ENCODE data around the gene PTPN22.
"Not testable (repeated sequence)": the region's sequence is repeated elsewhere in the genome, so short reads cannot be mapped to it uniquely, and the experiment has no call there.

PTPN22 gene

DNA sequence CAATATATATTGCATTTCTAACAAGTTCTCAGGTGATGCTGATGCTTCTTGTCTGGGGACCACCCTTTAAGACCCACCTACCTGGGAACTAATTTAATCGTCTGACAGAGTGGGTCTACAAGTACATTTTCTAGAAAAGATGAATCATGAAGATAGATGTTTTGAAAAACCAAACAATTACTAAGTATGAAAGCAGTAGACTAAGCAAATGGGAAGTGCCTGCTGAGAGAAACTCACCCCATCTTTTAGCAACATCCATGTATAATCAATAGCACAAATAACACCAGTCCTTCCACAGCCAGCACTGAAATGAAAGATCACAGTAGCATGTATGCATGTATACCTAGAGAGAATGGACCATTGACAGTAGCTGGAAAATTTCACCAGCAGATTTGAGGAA, 17.3 kb downstream of the PTPN22 start:
- Histone ChIP-seq H3K4me3 (ENCODE audit: low read depth in 1 of 2, low read length in 2 of 2) (no peak overlapping the region), H3K9ac (ENCODE audit: low read depth, low read length) (no peak overlapping the region), H3K79me2 (ENCODE audit: insufficient read depth, low read length) (no peaks in the 10 kb centered on the region), H3K27ac (ENCODE audit: low read length) (no peak overlapping the region), H3K27me3 (ENCODE audit: insufficient read depth, low read length, poor library complexity) (no peaks in the 10 kb centered on the region), H3K4me2 (ENCODE audit: insufficient read depth, low read length) (no peak overlapping the region), H3K4me1 (ENCODE audit: insufficient read depth, low read length) (peaks cover 5% of the 10 kb centered on the region; the same call in 1 of the 2 replicates), H3K9me3 (ENCODE audit: insufficient read depth, low read length, severe bottlenecking) (no peaks in the 10 kb centered on the region), H4K20me1 (ENCODE audit: insufficient read depth, low read length) (no peaks in the 10 kb centered on the region), H3K36me3 (ENCODE audit: insufficient read depth, low read length) (peaks cover 49% of the 10 kb centered on the region), H2AFZ (ENCODE audit: low read depth, low read length) (no peak overlapping the region)
- ATAC-seq (ENCODE audit: insufficient read depth, low read depth): no peak
- DNase-seq: no peak
- no peak for TF ChIP-seq EZH2 (IDR thresholded peaks at IDR 0.05; ENCODE audit: borderline replicate concordance, low read depth, low read length, severe bottlenecking)
- TF ChIP-seq, protein P1, sequence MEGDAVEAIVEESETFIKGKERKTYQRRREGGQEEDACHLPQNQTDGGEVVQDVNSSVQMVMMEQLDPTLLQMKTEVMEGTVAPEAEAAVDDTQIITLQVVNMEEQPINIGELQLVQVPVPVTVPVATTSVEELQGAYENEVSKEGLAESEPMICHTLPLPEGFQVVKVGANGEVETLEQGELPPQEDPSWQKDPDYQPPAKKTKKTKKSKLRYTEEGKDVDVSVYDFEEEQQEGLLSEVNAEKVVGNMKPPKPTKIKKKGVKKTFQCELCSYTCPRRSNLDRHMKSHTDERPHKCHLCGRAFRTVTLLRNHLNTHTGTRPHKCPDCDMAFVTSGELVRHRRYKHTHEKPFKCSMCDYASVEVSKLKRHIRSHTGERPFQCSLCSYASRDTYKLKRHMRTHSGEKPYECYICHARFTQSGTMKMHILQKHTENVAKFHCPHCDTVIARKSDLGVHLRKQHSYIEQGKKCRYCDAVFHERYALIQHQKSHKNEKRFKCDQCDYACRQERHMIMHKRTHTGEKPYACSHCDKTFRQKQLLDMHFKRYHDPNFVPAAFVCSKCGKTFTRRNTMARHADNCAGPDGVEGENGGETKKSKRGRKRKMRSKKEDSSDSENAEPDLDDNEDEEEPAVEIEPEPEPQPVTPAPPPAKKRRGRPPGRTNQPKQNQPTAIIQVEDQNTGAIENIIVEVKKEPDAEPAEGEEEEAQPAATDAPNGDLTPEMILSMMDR (IDR thresholded peaks at IDR 0.05; ENCODE audit: borderline replicate concordance, extremely low read depth, low read length, poor library complexity, severe bottlenecking): no peak

DNA sequence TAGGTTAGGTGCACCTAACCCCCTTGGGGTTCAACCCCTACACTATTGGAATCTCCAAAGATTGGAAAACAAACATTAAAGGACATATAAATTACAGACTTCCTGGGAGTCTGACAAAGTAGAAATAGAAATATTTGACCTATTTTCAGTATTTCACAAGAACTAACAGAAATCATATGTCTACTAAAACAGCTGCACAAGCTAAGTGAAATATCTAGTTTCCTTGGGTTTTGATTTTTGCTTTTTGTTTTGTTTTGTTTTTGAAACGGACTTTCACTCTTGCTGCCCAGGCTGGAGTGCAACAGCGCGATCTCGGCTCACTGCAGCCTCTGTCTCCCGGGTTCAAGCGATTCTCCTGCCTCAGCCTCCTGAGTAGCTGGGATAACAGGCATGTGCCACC, 18.8 kb downstream of the PTPN22 start:
- not testable (repeated sequence) for H3K9ac ChIP-seq (ENCODE audit: low read depth, low read length); H3K9me3 ChIP-seq (ENCODE audit: insufficient read depth, low read length, severe bottlenecking); H2AFZ ChIP-seq (ENCODE audit: low read depth, low read length); H3K4me1 ChIP-seq (ENCODE audit: insufficient read depth, low read length); H3K4me2 ChIP-seq (ENCODE audit: insufficient read depth, low read length); H4K20me1 ChIP-seq (ENCODE audit: insufficient read depth, low read length); H3K79me2 ChIP-seq (ENCODE audit: insufficient read depth, low read length); ATAC-seq (ENCODE audit: insufficient read depth, low read depth); H3K27me3 ChIP-seq (ENCODE audit: insufficient read depth, low read length, poor library complexity); H3K4me3 ChIP-seq (ENCODE audit: low read depth in 1 of 2, low read length in 2 of 2); DNase-seq; H3K27ac ChIP-seq (ENCODE audit: low read length)
- H3K36me3 ChIP-seq (ENCODE audit: insufficient read depth, low read length): peaks cover 46% of the 10 kb centered on the region

DNA sequence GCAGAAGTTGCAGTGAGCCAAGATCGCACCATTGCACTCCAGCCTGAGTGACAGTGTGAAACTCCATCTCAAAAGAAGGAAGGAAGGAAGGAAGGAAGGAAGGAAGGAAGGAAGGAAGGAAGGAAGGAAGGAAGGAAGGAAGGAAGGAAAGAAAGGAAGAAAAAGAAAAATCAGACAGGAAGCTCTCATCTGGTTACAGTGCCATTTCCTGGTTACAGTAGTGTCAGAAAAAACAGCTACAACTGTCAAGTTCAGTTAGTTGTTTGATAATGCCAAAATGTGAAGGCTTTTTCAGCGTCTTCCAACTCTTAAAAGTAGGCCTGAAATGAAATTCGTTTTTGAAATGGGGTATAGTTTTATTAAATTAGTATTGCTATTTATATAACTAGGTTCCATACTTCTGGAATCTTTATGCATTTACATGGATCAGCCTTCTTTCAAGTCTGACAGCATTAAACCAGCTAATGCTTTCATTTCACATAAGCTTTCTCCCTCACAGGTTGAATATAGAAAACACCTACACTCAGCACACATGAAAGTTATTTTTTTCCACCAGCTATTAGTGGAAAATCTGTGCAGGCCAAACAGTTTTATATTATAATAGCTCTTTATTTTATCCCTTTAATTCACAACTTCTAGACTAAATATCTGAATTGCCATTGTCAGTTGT, 21.2 kb downstream of the PTPN22 start:
- no peaks in the 10 kb centered on the region for H3K9me3 ChIP-seq (ENCODE audit: insufficient read depth, low read length, severe bottlenecking)
- no peak overlapping the region for H3K9ac ChIP-seq (ENCODE audit: low read depth, low read length)
- peaks cover 5% of the 10 kb centered on the region; the same call in 1 of the 2 replicates for H3K4me1 ChIP-seq (ENCODE audit: insufficient read depth, low read length)
- no peaks in the 10 kb centered on the region for H3K27me3 ChIP-seq (ENCODE audit: insufficient read depth, low read length, poor library complexity)
- DNase-seq (no peak), ATAC-seq (ENCODE audit: insufficient read depth, low read depth) (peak; percentile 47; the same call in 2 of the 3 replicates)
- no peak overlapping the region for H2AFZ ChIP-seq (ENCODE audit: low read depth, low read length)
- no peak overlapping the region for H3K4me2 ChIP-seq (ENCODE audit: insufficient read depth, low read length)
- peaks cover 35% of the 10 kb centered on the region for H3K36me3 ChIP-seq (ENCODE audit: insufficient read depth, low read length)
- no peaks in the 10 kb centered on the region for H4K20me1 ChIP-seq (ENCODE audit: insufficient read depth, low read length)
- no peak for TF ChIP-seq EZH2 (IDR thresholded peaks at IDR 0.05; ENCODE audit: borderline replicate concordance, low read depth, low read length, severe bottlenecking)
- TF ChIP-seq, protein P1 (IDR thresholded peaks at IDR 0.05; ENCODE audit: borderline replicate concordance, extremely low read depth, low read length, poor library complexity, severe bottlenecking): no peak
- H3K27ac ChIP-seq (ENCODE audit: low read length): peak overlapping the region; percentile 40; the same call in 1 of the 2 replicates
- no peaks in the 10 kb centered on the region for H3K79me2 ChIP-seq (ENCODE audit: insufficient read depth, low read length)
- H3K4me3 ChIP-seq (ENCODE audit: low read depth in 1 of 2, low read length in 2 of 2): no peak overlapping the region

DNA sequence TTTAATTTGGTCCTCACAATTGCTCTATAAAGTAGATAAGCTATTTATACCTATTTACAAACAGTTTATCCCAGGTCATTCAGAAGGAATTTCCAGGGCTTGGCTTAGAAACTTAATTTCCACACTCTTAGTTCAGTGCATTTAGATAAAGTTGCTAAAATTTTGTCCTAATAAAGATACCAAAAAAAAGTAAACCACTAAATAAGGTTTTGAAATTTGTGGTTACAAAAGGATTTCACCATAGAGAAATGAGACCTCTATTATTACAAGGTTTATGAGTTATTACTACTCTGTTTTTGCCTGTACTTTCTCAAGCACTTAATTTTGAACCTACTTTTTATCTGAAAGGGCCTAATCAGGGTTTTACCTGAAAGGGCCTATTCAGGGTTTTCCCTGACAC, 22.4 kb downstream of the PTPN22 start:
- Histone ChIP-seq H3K36me3 (ENCODE audit: insufficient read depth, low read length) (peaks cover 23% of the 10 kb centered on the region), H3K9me3 (ENCODE audit: insufficient read depth, low read length, severe bottlenecking) (no peaks in the 10 kb centered on the region), H3K79me2 (ENCODE audit: insufficient read depth, low read length) (no peaks in the 10 kb centered on the region), H2AFZ (ENCODE audit: low read depth, low read length) (no peak overlapping the region), H3K27me3 (ENCODE audit: insufficient read depth, low read length, poor library complexity) (no peaks in the 10 kb centered on the region), H3K4me2 (ENCODE audit: insufficient read depth, low read length) (no peak overlapping the region), H3K9ac (ENCODE audit: low read depth, low read length) (no peak overlapping the region), H3K4me3 (ENCODE audit: low read depth in 1 of 2, low read length in 2 of 2) (no peak overlapping the region), H3K4me1 (ENCODE audit: insufficient read depth, low read length) (peaks cover 5% of the 10 kb centered on the region; the same call in 1 of the 2 replicates), H3K27ac (ENCODE audit: low read length) (no peak overlapping the region), H4K20me1 (ENCODE audit: insufficient read depth, low read length) (no peaks in the 10 kb centered on the region)
- DNase-seq: no peak
- no peak for TF ChIP-seq EZH2 (IDR thresholded peaks at IDR 0.05; ENCODE audit: borderline replicate concordance, low read depth, low read length, severe bottlenecking)
- TF ChIP-seq, protein P1 (IDR thresholded peaks at IDR 0.05; ENCODE audit: borderline replicate concordance, extremely low read depth, low read length, poor library complexity, severe bottlenecking): no peak
- no peak for ATAC-seq (ENCODE audit: insufficient read depth, low read depth)

All from DND-41 (cell line).